Stomach (tissue), 4 donors: ENCODE measurements around the gene FREM1.

ENCODE experiments used
- EP300 ChIP-seq: sonication (generic); formaldehyde crosslinking; IDR thresholded peaks from one replicate; pipeline ENCODE4 v1.6.1; 2017; ENCODE audit warnings: antibody characterized with exemption
- TF ChIP-seq, protein P1 (sequence below), 7 experiments: fragments of 450-650 bp in 4 of 7; fragments of 200-600 bp in 3 of 7; sonication (generic) in 3 of 7; IDR thresholded peaks; one replicate each; pipeline ENCODE4 v1.5.1; 2016 to 2019; ENCODE audit warnings: antibody characterized with exemption in 7 of 7, control low read depth in 2 of 7, mild to moderate bottlenecking in 1 of 7

DNA sequence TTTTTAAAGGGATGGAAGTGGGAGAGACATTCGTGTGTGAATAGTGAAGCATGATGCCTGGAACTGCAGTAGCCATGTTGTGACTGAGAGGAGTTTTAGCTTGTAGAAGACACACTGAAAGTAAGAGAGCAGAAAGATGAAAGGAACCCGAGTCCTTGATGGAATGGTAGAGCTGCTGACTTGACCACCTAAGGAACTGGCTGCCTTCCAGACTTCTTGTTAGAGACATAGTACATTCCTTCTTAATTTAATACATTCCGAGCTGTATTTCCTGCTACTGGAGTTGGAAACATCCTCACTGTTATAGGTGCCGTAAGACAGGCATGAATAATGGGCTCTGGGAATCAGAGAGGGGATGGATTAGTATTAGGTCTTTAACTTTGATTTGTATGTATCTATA, 195.1 kb downstream of the FREM1 start:
- TF ChIP-seq EP300: no peak
- TF ChIP-seq, protein P1, sequence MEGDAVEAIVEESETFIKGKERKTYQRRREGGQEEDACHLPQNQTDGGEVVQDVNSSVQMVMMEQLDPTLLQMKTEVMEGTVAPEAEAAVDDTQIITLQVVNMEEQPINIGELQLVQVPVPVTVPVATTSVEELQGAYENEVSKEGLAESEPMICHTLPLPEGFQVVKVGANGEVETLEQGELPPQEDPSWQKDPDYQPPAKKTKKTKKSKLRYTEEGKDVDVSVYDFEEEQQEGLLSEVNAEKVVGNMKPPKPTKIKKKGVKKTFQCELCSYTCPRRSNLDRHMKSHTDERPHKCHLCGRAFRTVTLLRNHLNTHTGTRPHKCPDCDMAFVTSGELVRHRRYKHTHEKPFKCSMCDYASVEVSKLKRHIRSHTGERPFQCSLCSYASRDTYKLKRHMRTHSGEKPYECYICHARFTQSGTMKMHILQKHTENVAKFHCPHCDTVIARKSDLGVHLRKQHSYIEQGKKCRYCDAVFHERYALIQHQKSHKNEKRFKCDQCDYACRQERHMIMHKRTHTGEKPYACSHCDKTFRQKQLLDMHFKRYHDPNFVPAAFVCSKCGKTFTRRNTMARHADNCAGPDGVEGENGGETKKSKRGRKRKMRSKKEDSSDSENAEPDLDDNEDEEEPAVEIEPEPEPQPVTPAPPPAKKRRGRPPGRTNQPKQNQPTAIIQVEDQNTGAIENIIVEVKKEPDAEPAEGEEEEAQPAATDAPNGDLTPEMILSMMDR (IDR thresholded peaks at IDR 0.05): no peak
